Left ventricle myocardium inferior (tissue), 1 donor: Measurements from ENCODE around the gene SATL1. TPM values are rescaled to one million over a fixed set of nuclear protein-coding genes. Genes with fewer than 3 reads are reported as not detected.
"Not testable (repeated sequence)": the region's sequence is repeated elsewhere in the genome, so short reads cannot be mapped to it uniquely, and the experiment has no call there.

Experiments
- DNase-seq: peaks from one replicate; pipeline ENCODE4 v3.0.0-alpha.2; 2020
- H3K27ac ChIP-seq: fragments of 200-600 bp; replicated peaks from 2 replicates; pipeline ENCODE4 v1.8.0; 2021
- H3K27me3 ChIP-seq: fragments of 200-600 bp; 2 replicates; pipeline ENCODE4 v1.8.0; 2021; ENCODE audit warnings: low read depth
- H3K36me3 ChIP-seq: fragments of 200-600 bp; 2 replicates; pipeline ENCODE4 v1.8.0; 2021
- H3K4me1 ChIP-seq: fragments of 200-600 bp; 2 replicates; pipeline ENCODE4 v1.8.0; 2021
- H3K4me3 ChIP-seq: fragments of 200-600 bp; 2 replicates; pipeline ENCODE4 v1.8.0; 2021; ENCODE audit warnings: mild to moderate bottlenecking, moderate library complexity
- H3K9me3 ChIP-seq: fragments of 200-600 bp; replicated peaks from 2 replicates; pipeline ENCODE4 v1.8.0; 2021
- intact Hi-C: fragments of 100-400 bp; cut with micrococcal nuclease; formaldehyde crosslinking; loops from one replicate; pipeline ENCODE4 v1.11.0; 2022
- total RNA-seq: library from RNA; stranded (reverse); fragmentation: NEBNext Ultra II Directional; extraction: Animal tissue kit (Norgen Biotek cat#: 25700); gene quantifications from one replicate; pipeline ENCODE4 v1.2.1, GENCODE V29; 2021
- TF ChIP-seq, protein P1 (sequence below): fragments of 200-600 bp; IDR thresholded peaks from 2 replicates; pipeline ENCODE4 v1.8.0; 2021; ENCODE audit warnings: antibody characterized with exemption, mild to moderate bottlenecking, borderline replicate concordance
- donor health status: DM: no; HTN: yes; CAD: no; lungs with severe emphysema.

Gene SATL1
- total RNA-seq, 1 donor from 2014 or later, result not detected

- TF ChIP-seq, protein P1, sequence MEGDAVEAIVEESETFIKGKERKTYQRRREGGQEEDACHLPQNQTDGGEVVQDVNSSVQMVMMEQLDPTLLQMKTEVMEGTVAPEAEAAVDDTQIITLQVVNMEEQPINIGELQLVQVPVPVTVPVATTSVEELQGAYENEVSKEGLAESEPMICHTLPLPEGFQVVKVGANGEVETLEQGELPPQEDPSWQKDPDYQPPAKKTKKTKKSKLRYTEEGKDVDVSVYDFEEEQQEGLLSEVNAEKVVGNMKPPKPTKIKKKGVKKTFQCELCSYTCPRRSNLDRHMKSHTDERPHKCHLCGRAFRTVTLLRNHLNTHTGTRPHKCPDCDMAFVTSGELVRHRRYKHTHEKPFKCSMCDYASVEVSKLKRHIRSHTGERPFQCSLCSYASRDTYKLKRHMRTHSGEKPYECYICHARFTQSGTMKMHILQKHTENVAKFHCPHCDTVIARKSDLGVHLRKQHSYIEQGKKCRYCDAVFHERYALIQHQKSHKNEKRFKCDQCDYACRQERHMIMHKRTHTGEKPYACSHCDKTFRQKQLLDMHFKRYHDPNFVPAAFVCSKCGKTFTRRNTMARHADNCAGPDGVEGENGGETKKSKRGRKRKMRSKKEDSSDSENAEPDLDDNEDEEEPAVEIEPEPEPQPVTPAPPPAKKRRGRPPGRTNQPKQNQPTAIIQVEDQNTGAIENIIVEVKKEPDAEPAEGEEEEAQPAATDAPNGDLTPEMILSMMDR, result no peak
- no peaks in the 10 kb centered on the region for H3K27me3 ChIP-seq
- no peaks in the 10 kb centered on the region for H3K36me3 ChIP-seq
- no peak overlapping the region for H3K4me3 ChIP-seq
- no peaks in the 10 kb centered on the region for H3K9me3 ChIP-seq
- intact Hi-C loops, result no loop called here
- no peaks in the 10 kb centered on the region for H3K4me1 ChIP-seq
- no peak for DNase-seq
- no peak overlapping the region for H3K27ac ChIP-seq
Measured at GRCh38 chrX:85109235-85109634, 134.3 kb downstream of the SATL1 start.

DNA sequence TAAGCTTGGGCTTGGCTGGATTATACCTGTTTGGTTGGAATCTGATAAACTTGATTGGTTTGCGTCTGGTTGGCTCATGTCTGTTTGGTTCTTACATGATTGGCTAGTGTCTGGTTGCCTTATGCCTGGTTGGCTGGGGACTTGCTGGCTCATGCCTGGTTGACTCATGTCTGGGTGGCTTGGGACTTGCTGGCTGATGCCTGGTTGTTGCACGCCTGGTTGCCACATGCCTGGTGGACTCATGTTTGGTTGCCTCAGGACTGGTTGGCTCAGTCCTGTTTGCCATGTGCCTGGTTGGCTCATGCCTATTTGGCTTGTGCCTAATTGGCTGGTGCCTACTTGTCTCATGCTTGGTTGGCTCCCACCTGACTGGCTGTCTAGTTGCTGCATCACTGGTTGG, 135.4 kb downstream of the SATL1 start:
- Histone ChIP-seq H3K4me3 (no peak overlapping the region), H3K9me3 (no peaks in the 10 kb centered on the region), H3K36me3 (no peaks in the 10 kb centered on the region), H3K4me1 (no peaks in the 10 kb centered on the region), H3K27ac (no peak overlapping the region), H3K27me3 (no peaks in the 10 kb centered on the region)
- intact Hi-C loops, result no loop called here
- TF ChIP-seq, protein P1, result no peak
- DNase-seq, result no peak

DNA sequence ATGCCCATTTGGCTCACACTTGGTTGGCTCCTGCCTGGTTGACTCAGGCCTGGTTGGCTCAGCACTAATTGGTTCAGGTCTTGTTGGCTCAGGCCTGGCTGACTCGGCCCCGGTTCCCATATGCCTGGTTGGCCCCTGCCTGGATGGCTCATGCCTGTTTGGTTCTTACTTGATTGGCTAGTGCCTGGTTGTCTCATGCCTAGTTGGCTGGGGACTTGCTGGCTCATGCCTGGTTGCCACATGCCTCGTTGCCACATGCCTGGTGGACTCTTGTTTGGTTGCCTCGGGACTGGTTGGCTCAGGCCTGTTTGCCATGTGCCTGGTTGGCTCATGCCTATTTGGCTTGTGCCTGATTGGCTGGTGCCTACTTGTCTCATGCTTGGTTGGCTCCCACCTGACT, 136.2 kb downstream of the SATL1 start:
- H3K4me3 ChIP-seq, result no peak overlapping the region
- intact Hi-C loops, result no loop called here
- H3K27ac ChIP-seq, result no peak overlapping the region
- H3K27me3 ChIP-seq, result no peaks in the 10 kb centered on the region
- H3K4me1 ChIP-seq, result no peaks in the 10 kb centered on the region
- H3K9me3 ChIP-seq, result no peaks in the 10 kb centered on the region
- H3K36me3 ChIP-seq, result no peaks in the 10 kb centered on the region
- no peak for DNase-seq
- TF ChIP-seq, protein P1, result no peak

GRCh38 chrX:85089321-85089840, 154.2 kb downstream of the SATL1 start:
- H3K9me3 ChIP-seq, result no peaks in the 10 kb centered on the region
- TF ChIP-seq, protein P1, result no peak
- peaks cover 9% of the 10 kb centered on the region for H3K36me3 ChIP-seq
- H3K27me3 ChIP-seq, result no peaks in the 10 kb centered on the region
- no peak overlapping the region for H3K27ac ChIP-seq
- intact Hi-C loops, result no loop called here
- no peak overlapping the region for H3K4me3 ChIP-seq
- DNase-seq, result no peak
- H3K4me1 ChIP-seq, result no peaks in the 10 kb centered on the region

- TF ChIP-seq, protein P1, result peak; percentile 76
- Histone ChIP-seq H3K4me3 (no peak overlapping the region), H3K27ac (no peak overlapping the region), H3K4me1 (no peaks in the 10 kb centered on the region), H3K36me3 (peaks cover 4% of the 10 kb centered on the region), H3K9me3 (no peaks in the 10 kb centered on the region), H3K27me3 (no peaks in the 10 kb centered on the region)
- DNase-seq, result no peak
- intact Hi-C loops, result no loop called here
Measured at GRCh38 chrX:85084770-85085393, 158.7 kb downstream of the SATL1 start.

GRCh38 chrX:85077247-85077646, 166.3 kb downstream of the SATL1 start:
- H3K27me3 ChIP-seq, H3K36me3 ChIP-seq, H3K4me1 ChIP-seq, intact Hi-C loops, H3K27ac ChIP-seq, H3K9me3 ChIP-seq, DNase-seq, H3K4me3 ChIP-seq: not testable (repeated sequence)
